ENCODE measurements around the gene MS4A8. TPM values are rescaled to one million over a fixed set of nuclear protein-coding genes. Genes with fewer than 3 reads are reported as not detected.

Gene MS4A8
- total RNA-seq, 3 donors from 2014 or later (not counting 1 experiment from before 2014, with no cell fraction given), result not detected

DNA sequence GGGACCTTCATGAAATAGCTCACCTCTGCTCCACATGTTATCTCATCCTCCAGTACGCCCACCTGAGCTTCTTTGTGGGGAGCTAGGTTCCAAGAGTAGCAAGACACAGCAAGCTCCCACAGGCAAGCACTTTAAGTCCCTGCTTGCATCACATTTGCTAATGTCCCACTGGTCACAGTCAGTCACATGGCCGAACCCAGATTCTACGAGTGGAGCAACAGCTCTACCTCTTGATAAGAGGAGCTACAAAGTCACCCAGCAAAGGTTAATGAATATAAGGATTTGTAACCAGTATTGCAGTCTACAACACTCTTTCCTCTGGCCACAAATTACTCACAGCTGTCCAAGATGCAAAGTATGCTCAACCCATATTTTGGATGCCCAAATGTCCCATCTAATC is 42.0 kb downstream of the MS4A8 start:
- intact Hi-C loops (cut with micrococcal nuclease), result no loop called here
- Mint-ChIP-seq H3K4me3 (no peak overlapping the region), H3K27me3 (ENCODE audit: low read depth in 2 of 2) (peaks cover 20 to 23% of the 10 kb centered on the region in 2 donors), H3K9me3 (no peaks in the 10 kb centered on the region), H3K27ac (no peak overlapping the region), H3K4me1 (no peaks in the 10 kb centered on the region), H3K36me3 (no peaks in the 10 kb centered on the region)
- TF ChIP-seq, protein P1, sequence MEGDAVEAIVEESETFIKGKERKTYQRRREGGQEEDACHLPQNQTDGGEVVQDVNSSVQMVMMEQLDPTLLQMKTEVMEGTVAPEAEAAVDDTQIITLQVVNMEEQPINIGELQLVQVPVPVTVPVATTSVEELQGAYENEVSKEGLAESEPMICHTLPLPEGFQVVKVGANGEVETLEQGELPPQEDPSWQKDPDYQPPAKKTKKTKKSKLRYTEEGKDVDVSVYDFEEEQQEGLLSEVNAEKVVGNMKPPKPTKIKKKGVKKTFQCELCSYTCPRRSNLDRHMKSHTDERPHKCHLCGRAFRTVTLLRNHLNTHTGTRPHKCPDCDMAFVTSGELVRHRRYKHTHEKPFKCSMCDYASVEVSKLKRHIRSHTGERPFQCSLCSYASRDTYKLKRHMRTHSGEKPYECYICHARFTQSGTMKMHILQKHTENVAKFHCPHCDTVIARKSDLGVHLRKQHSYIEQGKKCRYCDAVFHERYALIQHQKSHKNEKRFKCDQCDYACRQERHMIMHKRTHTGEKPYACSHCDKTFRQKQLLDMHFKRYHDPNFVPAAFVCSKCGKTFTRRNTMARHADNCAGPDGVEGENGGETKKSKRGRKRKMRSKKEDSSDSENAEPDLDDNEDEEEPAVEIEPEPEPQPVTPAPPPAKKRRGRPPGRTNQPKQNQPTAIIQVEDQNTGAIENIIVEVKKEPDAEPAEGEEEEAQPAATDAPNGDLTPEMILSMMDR (IDR thresholded peaks at IDR 0.05), result no peak
- DNase-seq (no peak), ATAC-seq (no peak)
- Histone ChIP-seq H3K27ac (ENCODE audit: low read length) (no peak overlapping the region), H3K4me3 (ENCODE audit: low read length) (no peak overlapping the region), H3K9me3 (ENCODE audit: control insufficient read depth, insufficient read depth, low read length) (no peaks in the 10 kb centered on the region), H3K36me3 (ENCODE audit: control insufficient read depth, insufficient read depth, low read length) (no peaks in the 10 kb centered on the region), H3K27me3 (ENCODE audit: control insufficient read depth, insufficient read depth, low read length) (no peaks in the 10 kb centered on the region), H3K4me1 (ENCODE audit: control insufficient read depth, insufficient read depth, low read length) (no peaks in the 10 kb centered on the region)
- WGBS (ENCODE audit: insufficient coverage), result 84% methylated on average over 3 of the region's 3 CpGs

DNA sequence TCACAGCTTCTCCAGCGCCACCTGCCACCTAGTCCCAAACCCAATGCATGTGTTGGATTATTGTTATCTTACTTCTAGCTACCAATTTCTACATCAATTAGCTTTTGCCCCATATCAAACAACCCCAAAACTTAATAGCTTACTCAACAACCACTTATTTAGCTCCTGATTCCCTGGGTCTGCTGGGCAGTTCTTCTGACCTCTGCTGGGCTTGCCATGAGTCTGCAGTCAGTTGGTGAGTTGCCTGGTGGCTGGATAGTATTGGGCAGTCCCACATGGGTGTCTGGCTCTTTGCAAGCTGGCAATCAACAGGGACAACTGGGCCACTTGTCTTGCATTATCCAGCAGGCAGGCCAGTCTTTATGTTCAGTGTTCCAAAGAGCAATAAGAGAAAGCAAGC is 43.6 kb downstream of the MS4A8 start:
- H3K27me3 Mint-ChIP-seq (ENCODE audit: low read depth in 2 of 2), result peaks cover 10 to 23% of the 10 kb centered on the region in 2 donors
- no peak overlapping the region for H3K4me3 ChIP-seq (ENCODE audit: low read length)
- H3K27me3 ChIP-seq (ENCODE audit: control insufficient read depth, insufficient read depth, low read length), result no peaks in the 10 kb centered on the region
- H3K36me3 ChIP-seq (ENCODE audit: control insufficient read depth, insufficient read depth, low read length), result no peaks in the 10 kb centered on the region
- H3K27ac ChIP-seq (ENCODE audit: low read length), result no peak overlapping the region
- H3K9me3 ChIP-seq (ENCODE audit: control insufficient read depth, insufficient read depth, low read length), result no peaks in the 10 kb centered on the region
- TF ChIP-seq, protein P1 (IDR thresholded peaks at IDR 0.05), result no peak
- no peaks in the 10 kb centered on the region for H3K36me3 Mint-ChIP-seq
- peaks cover 0 to 3% of the 10 kb centered on the region in 2 donors for H3K9me3 Mint-ChIP-seq
- intact Hi-C loops (cut with micrococcal nuclease), result no loop called here
- DNase-seq (no peak), ATAC-seq (no peak)
- WGBS (ENCODE audit: insufficient coverage), result 100% methylated on average over 1 of the region's 1 CpG
- no peak overlapping the region for H3K27ac Mint-ChIP-seq
- no peaks in the 10 kb centered on the region for H3K4me1 Mint-ChIP-seq
- no peaks in the 10 kb centered on the region for H3K4me1 ChIP-seq (ENCODE audit: control insufficient read depth, insufficient read depth, low read length)
- no peak overlapping the region for H3K4me3 Mint-ChIP-seq

- no peak overlapping the region for H3K4me3 Mint-ChIP-seq
- H3K36me3 Mint-ChIP-seq, result no peaks in the 10 kb centered on the region
- ATAC-seq (no peak), DNase-seq (no peak)
- peaks cover 0 to 3% of the 10 kb centered on the region in 2 donors for H3K9me3 Mint-ChIP-seq
- no peaks in the 10 kb centered on the region for H3K4me1 Mint-ChIP-seq
- intact Hi-C loops (cut with micrococcal nuclease), result no loop called here
- no peaks in the 10 kb centered on the region for H3K36me3 ChIP-seq (ENCODE audit: control insufficient read depth, insufficient read depth, low read length)
- H3K27me3 Mint-ChIP-seq (ENCODE audit: low read depth in 2 of 2), result peaks cover 0 to 14% of the 10 kb centered on the region in 2 donors
- no peak overlapping the region for H3K27ac Mint-ChIP-seq
- no peaks in the 10 kb centered on the region for H3K9me3 ChIP-seq (ENCODE audit: control insufficient read depth, insufficient read depth, low read length)
- H3K27me3 ChIP-seq (ENCODE audit: control insufficient read depth, insufficient read depth, low read length), result no peaks in the 10 kb centered on the region
- H3K4me3 ChIP-seq (ENCODE audit: low read length), result no peak overlapping the region
- TF ChIP-seq, protein P1 (IDR thresholded peaks at IDR 0.05), result no peak
- H3K27ac ChIP-seq (ENCODE audit: low read length), result no peak overlapping the region
- H3K4me1 ChIP-seq (ENCODE audit: control insufficient read depth, insufficient read depth, low read length), result no peaks in the 10 kb centered on the region
- WGBS (ENCODE audit: insufficient coverage), result 98% methylated on average over 5 of the region's 5 CpGs
Measured at GRCh38 chr11:60744114-60744513, 44.7 kb downstream of the MS4A8 start.

- no peak overlapping the region for H3K27ac Mint-ChIP-seq
- H3K9me3 Mint-ChIP-seq, result peaks cover 0 to 3% of the 10 kb centered on the region in 2 donors
- Histone ChIP-seq H3K4me1 (ENCODE audit: control insufficient read depth, insufficient read depth, low read length) (no peaks in the 10 kb centered on the region), H3K36me3 (ENCODE audit: control insufficient read depth, insufficient read depth, low read length) (no peaks in the 10 kb centered on the region), H3K4me3 (ENCODE audit: low read length) (no peak overlapping the region), H3K9me3 (ENCODE audit: control insufficient read depth, insufficient read depth, low read length) (no peaks in the 10 kb centered on the region), H3K27ac (ENCODE audit: low read length) (no peak overlapping the region), H3K27me3 (ENCODE audit: control insufficient read depth, insufficient read depth, low read length) (no peaks in the 10 kb centered on the region)
- ATAC-seq (no peak), DNase-seq (no peak)
- 93% methylated on average over 14 of the region's 14 CpGs for WGBS (ENCODE audit: insufficient coverage)
- intact Hi-C loops (cut with micrococcal nuclease), result no loop called here
- H3K4me3 Mint-ChIP-seq, result no peak overlapping the region
- no peaks in the 10 kb centered on the region for H3K36me3 Mint-ChIP-seq
- peaks cover 7 to 12% of the 10 kb centered on the region in 2 donors for H3K27me3 Mint-ChIP-seq (ENCODE audit: low read depth in 2 of 2)
- no peaks in the 10 kb centered on the region for H3K4me1 Mint-ChIP-seq
- TF ChIP-seq, protein P1 (IDR thresholded peaks at IDR 0.05), result no peak
Measured at GRCh38 chr11:60747359-60747873, 48.0 kb downstream of the MS4A8 start.

Measured in natural killer cell (primary cell).